Caco-2 (cell line): Measurements from ENCODE around the gene RPL35. TPM values are rescaled to one million over a fixed set of nuclear protein-coding genes. Genes with fewer than 3 reads are reported as not detected.

Experiments used
- BruUV-seq: library from RNA; stranded (reverse); fragments of 400-500 nt; replicated peaks from 2 replicates; lab custom pipeline; 2021; lab: Mats Ljungman, UMichigan
- CTCF ChIA-PET: fragments of 300-600 bp; sonication (Branson Sonifier 250); formaldehyde crosslinking; loops from one replicate; lab custom pipeline; 2022; ENCODE audit warnings: antibody characterized with exemption; lab: Charles Lee
- POLR2A ChIA-PET: fragments of 300-600 bp; sonication (Branson Sonifier 250); formaldehyde crosslinking; loops from one replicate; lab custom pipeline; 2022; ENCODE audit warnings: antibody characterized with exemption; lab: Charles Lee
- DNase-seq, 2 experiments: peaks; one replicate each; pipeline versions ENCODE4 v3.0.0 to v3.0.0-alpha.2; 2020 to 2022
- H3K27me3 ChIP-seq: replicated peaks from 2 replicates; pipeline ENCODE4 v1.6.0; 2011; ENCODE audit warnings: low read length; ENCODE audit not compliant: control insufficient read depth, insufficient read depth
- H3K36me3 ChIP-seq: 2 replicates; pipeline ENCODE4 v1.5.1; 2011; ENCODE audit warnings: low read length; ENCODE audit not compliant: control insufficient read depth, insufficient read depth
- H3K4me1 ChIP-seq: fragments of 250-450 bp; sonication (Bioruptor Pico); 2 replicates; pipeline ENCODE4 v1.5.1; 2020; ENCODE audit warnings: mild to moderate bottlenecking
- H3K4me3 ChIP-seq: 2 replicates; pipeline ENCODE4 v1.5.1; 2011; ENCODE audit warnings: low read depth, mild to moderate bottlenecking, control low read depth, low read length
- H3K9me3 ChIP-seq: fragments of 250-450 bp; sonication (Bioruptor Pico); 2 replicates; pipeline ENCODE4 v1.5.1; 2020; ENCODE audit warnings: mild to moderate bottlenecking, moderate library complexity
- H3K27ac Mint-ChIP-seq: one replicate; pipeline ENCODE4 v1.8.0; 2022; ENCODE audit warnings: mixed read lengths; ENCODE audit not compliant: unreplicated experiment
- H3K27me3 Mint-ChIP-seq: one replicate; pipeline ENCODE4 v1.8.0; 2022; ENCODE audit warnings: mixed read lengths; ENCODE audit not compliant: insufficient read depth, unreplicated experiment
- H3K36me3 Mint-ChIP-seq: one replicate; pipeline ENCODE4 v1.8.0; 2022; ENCODE audit warnings: mild to moderate bottlenecking, mixed read lengths; ENCODE audit not compliant: insufficient read depth, unreplicated experiment
- H3K4me1 Mint-ChIP-seq: one replicate; pipeline ENCODE4 v1.8.0; 2022; ENCODE audit warnings: low read depth, mixed read lengths; ENCODE audit not compliant: unreplicated experiment
- H3K4me3 Mint-ChIP-seq: one replicate; pipeline ENCODE4 v1.8.0; 2022; ENCODE audit warnings: mild to moderate bottlenecking, moderate library complexity, mixed read lengths; ENCODE audit not compliant: unreplicated experiment
- H3K9me3 Mint-ChIP-seq: one replicate; pipeline ENCODE4 v1.8.0; 2022; ENCODE audit warnings: mixed read lengths; ENCODE audit not compliant: unreplicated experiment
- intact Hi-C: fragments of 100-400 bp; cut with micrococcal nuclease; formaldehyde crosslinking; loops from one replicate; pipeline ENCODE4 v1.10.0; 2022; ENCODE audit not compliant: unreplicated experiment
- total RNA-seq: library from RNA; stranded (reverse); gene quantifications from 2 replicates; pipeline ENCODE4 v1.2.3, GENCODE V29; 2022
- TF ChIP-seq, protein P1 (sequence below), 2 experiments: fragments of 200-600 bp in 1 of 2; IDR thresholded peaks; 1 replicate in 1 of 2; 2 replicates in 1 of 2; pipeline versions ENCODE4 v1.5.1 to v1.8.0; 2011 to 2022; ENCODE audit warnings: antibody characterized with exemption in 1 of 2, control low read depth in 1 of 2, inconsistent platforms in 1 of 2, low read depth in 1 of 2, low read length in 1 of 2, mild to moderate bottlenecking in 1 of 2, moderate library complexity in 1 of 2; ENCODE audit not compliant: insufficient read depth in 1 of 2, severe bottlenecking in 1 of 2, unreplicated experiment in 1 of 2

Gene RPL35
- total RNA-seq, 1 experiment from 2014 or later = 1,528 TPM

DNA sequence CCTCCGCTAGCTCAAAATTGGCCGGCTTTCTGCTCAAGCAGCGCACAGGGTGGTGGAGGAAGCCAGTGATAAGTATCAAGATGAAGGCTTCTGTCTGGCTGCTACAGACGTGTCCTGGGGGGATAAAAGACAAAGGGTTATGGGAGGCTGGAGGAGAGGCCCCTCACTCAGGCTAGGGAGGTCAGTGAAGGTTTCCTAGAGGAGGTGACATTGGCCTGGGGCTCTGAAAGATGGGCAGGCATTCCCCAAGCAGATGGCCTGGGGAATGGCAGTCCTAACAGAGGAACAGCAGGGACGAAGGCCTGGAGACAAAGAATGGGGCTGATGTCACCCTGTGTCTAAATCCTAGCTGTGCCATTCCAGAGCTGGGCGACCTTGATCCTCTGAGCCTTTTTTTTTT, 52.5 kb downstream of the RPL35 start:
- H3K4me1 ChIP-seq = peaks cover 34% of the 10 kb centered on the region
- TF ChIP-seq, protein P1, sequence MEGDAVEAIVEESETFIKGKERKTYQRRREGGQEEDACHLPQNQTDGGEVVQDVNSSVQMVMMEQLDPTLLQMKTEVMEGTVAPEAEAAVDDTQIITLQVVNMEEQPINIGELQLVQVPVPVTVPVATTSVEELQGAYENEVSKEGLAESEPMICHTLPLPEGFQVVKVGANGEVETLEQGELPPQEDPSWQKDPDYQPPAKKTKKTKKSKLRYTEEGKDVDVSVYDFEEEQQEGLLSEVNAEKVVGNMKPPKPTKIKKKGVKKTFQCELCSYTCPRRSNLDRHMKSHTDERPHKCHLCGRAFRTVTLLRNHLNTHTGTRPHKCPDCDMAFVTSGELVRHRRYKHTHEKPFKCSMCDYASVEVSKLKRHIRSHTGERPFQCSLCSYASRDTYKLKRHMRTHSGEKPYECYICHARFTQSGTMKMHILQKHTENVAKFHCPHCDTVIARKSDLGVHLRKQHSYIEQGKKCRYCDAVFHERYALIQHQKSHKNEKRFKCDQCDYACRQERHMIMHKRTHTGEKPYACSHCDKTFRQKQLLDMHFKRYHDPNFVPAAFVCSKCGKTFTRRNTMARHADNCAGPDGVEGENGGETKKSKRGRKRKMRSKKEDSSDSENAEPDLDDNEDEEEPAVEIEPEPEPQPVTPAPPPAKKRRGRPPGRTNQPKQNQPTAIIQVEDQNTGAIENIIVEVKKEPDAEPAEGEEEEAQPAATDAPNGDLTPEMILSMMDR (IDR thresholded peaks at IDR 0.05; ENCODE audit: insufficient read depth in 1 of 2, low read depth in 1 of 2, low read length in 1 of 2, severe bottlenecking in 1 of 2, unreplicated experiment in 1 of 2) = no peak
- H3K4me3 ChIP-seq = no peak overlapping the region
- ChIA-PET CTCF (no interaction called here), POLR2A (no interaction called here)
- peaks cover 30% of the 10 kb centered on the region for H3K4me1 Mint-ChIP-seq
- no peaks in the 10 kb centered on the region for H3K9me3 Mint-ChIP-seq
- H3K27ac Mint-ChIP-seq = peak overlapping the region; percentile 61
- H3K9me3 ChIP-seq = no peaks in the 10 kb centered on the region
- H3K27me3 ChIP-seq = no peaks in the 10 kb centered on the region
- peaks cover 4% of the 10 kb centered on the region for H3K36me3 Mint-ChIP-seq
- no peaks in the 10 kb centered on the region for H3K27me3 Mint-ChIP-seq
- no peak overlapping the region for H3K4me3 Mint-ChIP-seq
- intact Hi-C loops = no loop called here
- no peaks in the 10 kb centered on the region for H3K36me3 ChIP-seq
- no peak for DNase-seq
- no TSS peak for BruUV-seq

DNA sequence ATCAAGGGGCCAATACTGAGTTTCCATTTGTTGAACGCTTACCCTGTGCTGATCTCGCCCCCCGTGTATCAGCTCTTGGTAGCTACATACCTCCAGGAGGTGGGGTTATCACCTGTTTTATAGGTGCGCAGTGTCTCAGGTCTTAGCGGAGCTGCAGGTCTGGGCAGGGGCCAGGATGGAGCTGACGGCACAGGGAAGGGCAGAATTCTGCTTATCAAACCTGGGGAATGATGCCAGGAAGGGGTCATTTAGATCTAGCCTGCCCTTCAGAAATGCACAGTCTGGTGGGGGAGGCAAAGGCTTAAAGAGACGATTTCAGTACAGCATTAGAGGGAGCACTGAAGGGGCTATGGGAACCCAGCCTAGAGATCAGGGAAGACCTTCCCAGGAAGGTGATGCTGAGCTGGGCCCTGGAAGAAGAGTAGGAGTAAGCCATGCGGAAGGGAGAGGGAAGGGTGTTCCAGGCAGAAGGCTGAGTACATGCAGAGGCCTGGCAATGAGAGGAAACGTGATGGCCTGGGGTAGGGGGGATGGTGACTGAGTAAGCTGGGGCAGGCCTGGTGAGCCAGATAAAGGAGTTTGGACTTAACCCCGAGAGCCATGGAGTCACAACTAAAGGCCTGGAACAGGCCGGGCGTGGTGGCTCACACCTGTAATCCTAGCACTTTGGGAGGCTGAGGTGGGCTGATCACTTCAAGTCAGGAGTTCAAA, 53.4 kb downstream of the RPL35 start:
- TF ChIP-seq, protein P1 (IDR thresholded peaks at IDR 0.05; ENCODE audit: insufficient read depth in 1 of 2, low read depth in 1 of 2, low read length in 1 of 2, severe bottlenecking in 1 of 2, unreplicated experiment in 1 of 2) = no peak
- no peak for DNase-seq
- no TSS peak for BruUV-seq
- Histone ChIP-seq H3K4me1 (peaks cover 34% of the 10 kb centered on the region), H3K9me3 (no peaks in the 10 kb centered on the region), H3K36me3 (no peaks in the 10 kb centered on the region), H3K27me3 (no peaks in the 10 kb centered on the region), H3K4me3 (no peak overlapping the region)
- peaks cover 30% of the 10 kb centered on the region for H3K4me1 Mint-ChIP-seq
- no peaks in the 10 kb centered on the region for H3K9me3 Mint-ChIP-seq
- intact Hi-C loops = no loop called here
- no peak overlapping the region for H3K27ac Mint-ChIP-seq
- POLR2A ChIA-PET = no interaction called here
- CTCF ChIA-PET = no interaction called here
- no peaks in the 10 kb centered on the region for H3K27me3 Mint-ChIP-seq
- H3K4me3 Mint-ChIP-seq = no peak overlapping the region
- H3K36me3 Mint-ChIP-seq = peaks cover 4% of the 10 kb centered on the region

Other genes with a start within 250 kb of the RPL35 start
- gene NR6A1, start 90.6 kb downstream of the RPL35 start, total RNA-seq = 30.6 and 33.6 TPM in 2 replicates
- gene OLFML2A, start 84.8 kb downstream of the RPL35 start, total RNA-seq = 1.1 and 1.2 TPM in 2 replicates
- gene WDR38, start 8.5 kb downstream of the RPL35 start, total RNA-seq = not detected in 2 replicates
- 59.0 and 60.1 TPM in 2 replicates for gene ARPC5L, start 173 bp upstream of the RPL35 start, total RNA-seq
- 18.7 and 18.9 TPM in 2 replicates for gene GOLGA1, start 79.1 kb upstream of the RPL35 start, total RNA-seq